Effector memory CD4-positive, alpha-beta T cell (primary cell): ENCODE results near the gene SHISA3.
"Not testable (repeated sequence)": the region's sequence is repeated elsewhere in the genome, so short reads cannot be mapped to it uniquely, and the experiment has no call there.

Experiments
- DNase-seq, 3 donors: peaks; one replicate each; pipeline ENCODE4 v3.0.0-alpha.2; 2020
- H3K27ac ChIP-seq: 2 replicates; pipeline ENCODE4 v1.7.0; 2013; ENCODE audit warnings: mild to moderate bottlenecking, low read length, moderate library complexity; ENCODE audit not compliant: insufficient read depth, poor library complexity, severe bottlenecking
- H3K27me3 ChIP-seq: replicated peaks from 2 replicates; pipeline ENCODE4 v1.7.0; 2013; ENCODE audit warnings: mild to moderate bottlenecking, low read length; ENCODE audit not compliant: insufficient read depth, control insufficient read depth, poor library complexity, severe bottlenecking
- H3K36me3 ChIP-seq: 2 replicates; pipeline ENCODE4 v1.7.0; 2013; ENCODE audit warnings: mild to moderate bottlenecking, low read length, moderate library complexity; ENCODE audit not compliant: control insufficient read depth, insufficient read depth
- H3K4me1 ChIP-seq: 2 replicates; pipeline ENCODE4 v1.7.0; 2013; ENCODE audit warnings: low read length, mild to moderate bottlenecking; ENCODE audit not compliant: control insufficient read depth, insufficient read depth, poor library complexity, severe bottlenecking
- H3K4me3 ChIP-seq: 2 replicates; pipeline ENCODE4 v1.7.0; 2013; ENCODE audit warnings: low read length, low read depth, mild to moderate bottlenecking; ENCODE audit not compliant: insufficient read depth, poor library complexity, severe bottlenecking
- H3K9me3 ChIP-seq: 2 replicates; pipeline ENCODE4 v1.7.0; 2013; ENCODE audit warnings: mild to moderate bottlenecking, low read length, moderate library complexity; ENCODE audit not compliant: control insufficient read depth

SHISA3 gene

DNA sequence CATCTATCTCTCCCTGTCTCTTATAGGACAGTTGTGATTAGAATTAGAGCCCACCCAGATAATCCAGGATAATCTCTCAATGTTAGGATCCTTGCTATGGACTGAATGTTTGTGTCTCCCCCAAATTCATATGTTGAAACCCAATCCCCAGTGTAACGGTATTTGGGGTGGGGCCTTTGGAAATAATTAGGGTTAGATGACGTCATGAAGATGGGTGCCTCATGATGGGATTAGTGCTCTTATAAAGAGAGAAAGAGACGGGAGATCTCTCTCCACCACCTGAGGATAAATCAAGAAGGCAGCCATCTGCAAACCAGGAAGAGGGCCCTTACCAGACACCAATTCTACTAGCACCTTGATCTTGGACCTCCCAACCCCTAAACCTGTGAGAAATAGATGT is 33.7 kb upstream of the SHISA3 start:
- no peaks in the 10 kb centered on the region for H3K27me3 ChIP-seq

DNA sequence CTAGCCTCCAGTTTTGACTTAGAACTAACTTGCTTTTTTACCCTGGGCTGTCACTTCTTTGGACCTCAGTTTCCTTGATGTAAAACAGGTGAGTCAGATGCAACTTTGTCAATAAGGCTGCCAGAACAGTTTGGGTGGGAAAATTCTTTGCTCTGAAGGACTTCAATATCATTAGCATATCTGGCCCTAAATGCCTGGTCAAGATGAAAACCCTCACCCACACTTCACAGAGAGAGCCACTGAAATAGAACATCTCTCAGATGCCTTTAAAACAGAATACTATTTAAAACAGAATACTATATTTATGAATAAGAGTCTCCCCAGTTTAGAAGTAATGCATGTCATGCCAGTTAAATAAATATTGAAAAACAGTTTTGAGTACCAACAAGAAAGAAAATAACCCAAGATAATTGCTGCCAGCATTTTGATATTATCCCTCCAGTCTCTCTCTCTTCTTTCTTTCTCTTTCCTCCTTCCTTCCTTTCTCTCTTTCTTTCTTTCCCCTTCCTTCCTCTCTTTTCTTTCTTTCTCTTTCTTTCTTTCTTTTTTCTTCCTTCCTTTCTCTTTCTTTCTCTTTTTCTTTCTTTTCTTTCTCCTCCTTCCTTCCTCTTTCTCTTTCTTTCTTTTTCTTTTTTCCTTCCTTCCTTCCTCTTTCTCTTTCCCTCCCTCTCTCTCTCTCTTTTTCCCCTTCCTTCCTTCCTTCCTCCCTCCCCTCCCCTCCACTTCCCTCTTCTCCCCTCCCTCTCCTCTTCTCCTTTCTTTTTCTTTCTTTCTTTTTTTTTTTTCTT is 32.8 kb upstream of the SHISA3 start:
- H3K36me3 ChIP-seq: no peaks in the 10 kb centered on the region
- no peak overlapping the region for H3K4me3 ChIP-seq
- H3K4me1 ChIP-seq: no peaks in the 10 kb centered on the region
- H3K27ac ChIP-seq: no peak overlapping the region
- H3K9me3 ChIP-seq: no peaks in the 10 kb centered on the region
- DNase-seq: no peak
- H3K27me3 ChIP-seq: no peaks in the 10 kb centered on the region

More for the DNA sequence above, 33.7 kb upstream of the SHISA3 start:
- Histone ChIP-seq H3K27ac (no peak overlapping the region), H3K4me3 (no peak overlapping the region), H3K9me3 (no peaks in the 10 kb centered on the region), H3K4me1 (no peaks in the 10 kb centered on the region), H3K36me3 (no peaks in the 10 kb centered on the region)
- DNase-seq: no peak

DNA sequence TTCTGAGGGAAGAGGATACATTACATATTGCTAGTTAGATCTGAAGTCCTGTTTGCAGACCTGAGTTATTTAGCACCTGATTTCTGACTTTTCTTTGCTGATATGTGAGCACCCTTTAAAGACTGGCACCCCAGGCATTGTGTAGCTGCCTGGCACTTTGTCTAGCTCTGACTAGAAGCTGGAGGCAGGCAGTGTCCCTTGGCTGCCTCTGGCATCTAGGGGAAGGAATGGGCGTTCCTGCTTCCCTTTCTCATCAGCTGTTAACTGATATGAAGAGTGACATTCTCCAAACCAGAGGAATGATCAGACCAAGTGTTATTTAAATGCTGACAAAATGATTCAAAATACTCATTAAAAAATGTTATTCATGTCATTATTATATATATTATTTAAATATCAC is 30.3 kb upstream of the SHISA3 start:
- Histone ChIP-seq H3K27me3 (no peaks in the 10 kb centered on the region), H3K36me3 (no peaks in the 10 kb centered on the region), H3K27ac (no peak overlapping the region), H3K4me1 (no peaks in the 10 kb centered on the region), H3K4me3 (no peak overlapping the region), H3K9me3 (no peaks in the 10 kb centered on the region)
- no peak for DNase-seq

DNA sequence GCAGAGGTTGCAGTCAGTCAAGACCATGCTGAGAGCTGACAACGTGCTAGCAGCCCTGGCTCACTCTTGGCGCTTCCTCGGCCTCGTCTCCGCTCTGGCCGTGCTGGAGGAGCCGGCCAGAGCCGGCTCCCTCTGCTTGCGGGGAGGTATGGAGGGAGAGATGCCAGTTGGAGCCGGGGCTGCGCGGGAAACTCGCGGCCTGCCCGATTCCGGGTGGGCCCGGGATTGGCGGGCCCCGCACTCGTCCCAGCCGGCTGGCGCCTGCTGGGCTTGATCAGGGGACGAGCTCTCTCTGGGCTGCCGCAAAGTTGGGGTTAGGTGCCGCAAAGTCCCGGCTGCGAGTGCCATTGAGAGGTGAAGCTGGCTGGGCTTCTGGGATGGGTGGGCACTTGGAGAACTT is 27.8 kb upstream of the SHISA3 start:
- Histone ChIP-seq H3K4me1 (no peaks in the 10 kb centered on the region), H3K4me3 (no peak overlapping the region), H3K27me3 (no peaks in the 10 kb centered on the region), H3K36me3 (no peaks in the 10 kb centered on the region), H3K27ac (no peak overlapping the region), H3K9me3 (no peaks in the 10 kb centered on the region)
- DNase-seq: no peak

DNA sequence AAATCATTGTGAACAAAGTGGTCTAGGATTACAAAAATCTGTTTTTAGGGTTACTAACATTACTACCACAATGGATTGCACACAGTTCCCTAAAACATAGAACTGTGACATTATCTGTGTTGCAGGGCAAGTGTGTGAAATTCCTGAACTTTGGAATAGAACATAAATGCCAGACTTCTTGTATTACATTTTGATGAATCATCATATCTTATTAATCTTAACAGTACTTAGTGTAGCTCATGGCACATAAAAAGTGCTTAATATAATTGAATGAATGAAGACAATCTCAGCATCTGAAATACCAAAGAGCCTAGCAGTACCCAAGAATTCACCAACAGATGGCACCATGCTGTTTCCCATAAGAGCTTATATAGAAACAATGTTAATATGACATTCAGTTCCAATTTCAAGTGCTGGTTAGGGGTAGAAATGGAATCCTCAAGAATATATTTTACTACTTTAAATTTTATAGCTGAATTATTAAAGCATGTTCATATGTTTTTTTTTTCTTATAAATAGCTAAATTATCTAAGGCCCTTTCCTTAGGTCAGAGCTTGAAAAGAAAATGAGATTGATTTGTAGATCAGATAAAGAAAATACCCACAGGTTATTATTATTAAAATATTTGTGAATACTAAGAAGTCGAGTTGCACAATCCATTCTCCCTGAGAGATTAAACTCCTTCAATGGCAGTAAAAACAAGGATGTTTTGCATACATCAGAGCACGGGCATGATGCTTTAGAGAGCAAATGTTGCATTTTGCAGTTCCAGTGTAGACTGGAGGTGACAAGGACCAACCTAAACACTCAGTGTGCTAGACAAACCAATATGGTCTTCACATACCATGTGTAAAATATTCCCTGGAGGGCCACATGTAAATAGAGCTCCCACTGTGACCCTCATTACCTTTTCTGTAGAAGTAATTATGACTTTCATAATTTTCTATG is 25.7 kb upstream of the SHISA3 start:
- no peaks in the 10 kb centered on the region for H3K36me3 ChIP-seq
- no peak overlapping the region for H3K27ac ChIP-seq
- no peaks in the 10 kb centered on the region for H3K27me3 ChIP-seq
- H3K4me3 ChIP-seq: no peak overlapping the region
- no peaks in the 10 kb centered on the region for H3K4me1 ChIP-seq
- DNase-seq: no peak
- H3K9me3 ChIP-seq: no peaks in the 10 kb centered on the region

DNA sequence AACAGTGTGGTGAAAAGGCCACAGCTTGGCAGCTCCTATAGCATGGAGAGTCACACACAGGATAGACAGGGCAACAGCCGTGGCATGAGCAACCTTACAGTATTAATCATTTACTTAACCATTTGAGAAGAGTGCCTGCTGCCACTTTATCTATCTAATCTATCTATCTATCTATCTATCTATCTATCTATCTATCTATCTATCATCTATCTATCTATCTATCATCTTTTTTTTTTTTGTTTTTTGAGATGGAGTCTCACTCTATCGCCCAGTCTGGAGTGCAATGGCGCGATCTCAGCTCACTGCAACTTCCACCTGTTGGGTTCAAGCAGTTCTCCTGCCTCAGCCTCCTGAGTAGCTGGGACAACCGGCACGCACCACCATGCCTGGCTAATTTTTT is 25.0 kb upstream of the SHISA3 start:
- not testable (repeated sequence) for H3K4me3 ChIP-seq, H3K4me1 ChIP-seq, H3K27ac ChIP-seq, H3K9me3 ChIP-seq, H3K36me3 ChIP-seq, DNase-seq, H3K27me3 ChIP-seq

DNA sequence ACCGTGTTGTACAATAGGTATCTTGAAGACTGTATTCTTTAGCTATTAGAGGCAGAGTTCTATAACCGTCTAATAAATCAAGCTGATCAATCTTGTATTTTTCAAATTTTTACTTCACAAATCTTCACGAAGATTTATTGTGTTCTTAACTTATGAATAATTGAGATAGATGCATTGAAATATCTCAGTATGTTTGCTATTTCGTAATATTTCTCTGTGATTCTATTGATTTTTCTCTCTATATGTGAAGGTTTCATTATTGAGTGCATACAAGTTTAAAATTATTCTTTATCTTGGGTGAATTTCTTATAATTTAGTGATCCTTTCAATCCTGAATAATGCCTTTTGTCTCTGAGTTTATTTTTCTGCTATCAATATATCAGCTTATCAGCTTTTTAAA is 19.8 kb upstream of the SHISA3 start:
- H3K27me3 ChIP-seq: no peaks in the 10 kb centered on the region
- no peaks in the 10 kb centered on the region for H3K9me3 ChIP-seq
- no peak overlapping the region for H3K27ac ChIP-seq
- no peaks in the 10 kb centered on the region for H3K4me1 ChIP-seq
- no peak overlapping the region for H3K4me3 ChIP-seq
- DNase-seq: no peak
- H3K36me3 ChIP-seq: no peaks in the 10 kb centered on the region

DNA sequence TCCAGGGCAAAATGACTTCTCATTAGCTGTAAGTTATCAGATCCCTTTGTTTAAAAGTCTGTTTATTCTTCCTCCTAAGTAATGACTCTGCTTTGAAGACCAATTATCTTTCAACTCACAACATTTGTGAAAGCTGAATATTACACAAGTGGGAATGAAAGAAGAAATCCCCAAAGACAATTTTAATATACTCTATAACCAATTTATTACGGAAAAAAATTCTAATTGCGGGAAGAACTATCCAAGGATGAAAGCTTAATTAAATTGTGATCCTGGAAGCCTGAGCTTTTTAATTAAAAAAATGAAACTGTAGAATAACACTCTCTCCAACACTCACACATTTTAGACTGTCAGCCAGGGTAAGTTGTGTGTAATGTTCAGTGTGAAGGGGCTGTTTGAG is 15.6 kb upstream of the SHISA3 start:
- no peaks in the 10 kb centered on the region for H3K27me3 ChIP-seq
- no peaks in the 10 kb centered on the region for H3K36me3 ChIP-seq
- H3K27ac ChIP-seq: no peak overlapping the region
- H3K4me1 ChIP-seq: no peaks in the 10 kb centered on the region
- no peak for DNase-seq
- H3K9me3 ChIP-seq: no peaks in the 10 kb centered on the region
- no peak overlapping the region for H3K4me3 ChIP-seq

DNA sequence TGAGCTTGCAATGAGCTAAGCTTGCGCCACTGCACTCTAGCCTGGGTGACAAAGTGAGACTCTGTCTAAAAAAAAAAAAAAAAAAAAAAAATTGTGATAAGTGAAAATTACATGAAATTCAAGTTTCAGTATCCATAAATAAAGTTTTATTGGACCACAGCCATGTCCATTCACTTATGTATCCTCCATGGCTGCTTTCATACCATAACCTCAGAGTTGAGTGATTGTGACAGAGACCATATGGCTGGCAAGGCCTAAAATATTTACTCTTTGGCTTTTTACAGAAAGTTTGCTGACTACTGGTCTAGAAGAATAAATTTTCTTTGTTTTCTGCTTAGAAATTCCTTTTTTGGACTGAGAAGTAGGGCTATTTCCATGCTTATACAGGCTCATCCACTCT is 11.8 kb upstream of the SHISA3 start:
- no peak overlapping the region for H3K4me3 ChIP-seq
- DNase-seq: no peak
- H3K4me1 ChIP-seq: no peaks in the 10 kb centered on the region
- H3K9me3 ChIP-seq: no peaks in the 10 kb centered on the region
- no peak overlapping the region for H3K27ac ChIP-seq
- no peaks in the 10 kb centered on the region for H3K27me3 ChIP-seq
- no peaks in the 10 kb centered on the region for H3K36me3 ChIP-seq
